Activated CD4-positive, alpha-beta T cell treated with anti-CD3 and anti-CD28 coated beads, Interleukin-2, Interleukin-6, amounts not matched to agents 100 ng/mL and 50 ng/mL, durations not matched to agents 16 hours and 8 hours (primary cell): ENCODE results near the gene PILRB.
"Not testable (repeated sequence)": the region's sequence is repeated elsewhere in the genome, so short reads cannot be mapped to it uniquely, and the experiment has no call there.

Experiments used
- DNase-seq: peaks from one replicate; pipeline ENCODE4 v3.0.0-alpha.2; 2020

Gene PILRB

DNA sequence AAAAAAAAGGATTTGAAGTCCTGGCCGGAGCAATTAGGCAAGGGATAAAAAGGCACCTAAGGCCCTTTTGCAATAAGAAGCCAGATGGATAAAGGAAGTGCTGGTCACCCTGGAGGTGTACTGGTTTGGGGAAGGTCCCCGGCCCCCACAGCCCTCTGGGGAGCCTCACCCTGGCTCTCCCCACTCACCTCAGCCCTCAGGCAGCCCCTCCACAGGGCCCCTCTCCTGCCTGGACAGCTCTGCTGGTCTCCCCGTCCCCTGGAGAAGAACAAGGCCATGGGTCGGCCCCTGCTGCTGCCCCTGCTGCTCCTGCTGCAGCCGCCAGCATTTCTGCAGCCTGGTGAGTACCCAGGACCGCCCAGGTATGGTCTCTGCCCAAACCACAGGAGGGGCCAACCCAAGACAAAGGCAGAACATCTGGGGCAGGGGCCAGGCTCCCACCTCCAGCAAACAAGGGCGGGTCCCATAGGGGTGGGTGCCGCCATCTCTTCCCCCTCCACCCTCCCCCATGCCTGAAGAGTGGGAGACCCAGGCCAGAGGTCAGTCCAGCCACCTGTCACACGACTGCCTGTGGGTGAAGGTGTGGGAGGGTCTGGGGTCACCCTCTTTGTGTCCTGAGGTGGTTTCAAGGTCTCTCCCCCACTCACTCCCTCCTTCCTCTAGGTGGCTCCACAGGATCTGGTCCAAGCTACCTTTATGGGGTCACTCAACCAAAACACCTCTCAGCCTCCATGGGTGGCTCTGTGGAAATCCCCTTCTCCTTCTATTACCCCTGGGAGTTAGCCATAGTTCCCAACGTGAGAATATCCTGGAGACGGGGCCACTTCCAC, at the start of gene PILRB:
Gene PILRB, plus strand, starts transcription at position 91 of the 830 bp plus-strand sequence. Its CDS starts 186 bp downstream, at position 277.
- no peak for DNase-seq

- not testable (repeated sequence) for DNase-seq
Measured at GRCh38 chr7:100318329-100318728, 39.6 kb upstream of the PILRB start.

DNA sequence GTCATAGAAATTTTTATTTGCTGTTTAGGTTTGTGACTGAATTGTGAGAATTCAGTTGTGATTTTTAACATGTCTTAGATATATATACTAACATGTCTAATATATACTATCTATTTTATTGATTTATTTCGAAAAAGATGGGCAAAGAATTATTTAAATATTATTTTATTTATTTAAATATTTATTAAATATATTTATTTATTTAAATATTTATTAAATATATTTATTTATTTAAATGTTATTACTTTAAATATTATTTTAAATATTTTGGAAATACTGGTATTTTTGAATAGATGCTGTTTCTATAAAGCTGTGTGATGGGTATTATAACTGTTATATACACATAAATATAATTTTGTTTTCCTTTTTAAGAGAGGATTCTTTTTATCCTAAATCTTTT, 36.3 kb upstream of the PILRB start:
- DNase-seq = not testable (repeated sequence)

DNA sequence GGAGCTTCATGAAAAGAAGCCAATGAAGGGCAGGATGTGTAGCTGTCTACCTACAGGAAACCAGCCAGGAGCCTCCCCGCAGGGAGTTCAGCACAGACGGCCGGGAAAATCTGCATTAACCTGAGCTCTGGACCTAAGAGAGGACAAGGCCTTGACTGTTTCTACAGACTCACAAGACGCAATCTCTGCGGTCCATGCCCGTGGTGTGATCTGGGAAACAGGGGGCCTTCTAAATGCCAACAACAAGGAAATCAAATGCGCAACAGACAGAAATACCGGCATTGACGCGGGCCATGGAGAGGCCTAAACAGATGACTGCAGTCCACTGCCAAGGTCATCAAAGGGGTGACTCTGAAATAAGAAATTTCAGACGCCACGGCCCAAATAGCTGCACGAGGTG, 33.7 kb upstream of the PILRB start:
- not testable (repeated sequence) for DNase-seq

DNA sequence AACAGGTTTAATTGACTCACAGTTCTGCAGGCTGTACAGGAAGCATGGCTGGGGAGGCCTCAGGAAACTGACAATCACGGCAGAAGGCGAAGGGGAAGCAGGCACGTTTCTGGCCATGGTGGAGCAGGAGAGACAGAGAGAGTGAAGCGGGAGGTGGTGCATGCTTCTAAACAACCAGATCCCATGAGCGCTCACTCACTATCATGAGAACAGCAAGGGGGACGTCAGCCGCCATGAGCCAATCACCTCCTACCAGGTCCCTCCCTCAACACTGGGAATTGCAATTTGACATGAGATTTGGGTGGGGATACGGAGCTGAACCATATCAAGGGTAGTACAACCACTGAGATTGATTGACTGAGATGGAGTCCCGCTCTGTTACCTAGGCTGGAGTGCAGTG, 32.2 kb upstream of the PILRB start:
- not testable (repeated sequence) for DNase-seq

- DNase-seq = not testable (repeated sequence)
Measured at GRCh38 chr7:100326914-100327313, 31.0 kb upstream of the PILRB start.

GRCh38 chr7:100335566-100336466, 22.1 kb upstream of the PILRB start:
- peak; percentile 93 for DNase-seq

DNA sequence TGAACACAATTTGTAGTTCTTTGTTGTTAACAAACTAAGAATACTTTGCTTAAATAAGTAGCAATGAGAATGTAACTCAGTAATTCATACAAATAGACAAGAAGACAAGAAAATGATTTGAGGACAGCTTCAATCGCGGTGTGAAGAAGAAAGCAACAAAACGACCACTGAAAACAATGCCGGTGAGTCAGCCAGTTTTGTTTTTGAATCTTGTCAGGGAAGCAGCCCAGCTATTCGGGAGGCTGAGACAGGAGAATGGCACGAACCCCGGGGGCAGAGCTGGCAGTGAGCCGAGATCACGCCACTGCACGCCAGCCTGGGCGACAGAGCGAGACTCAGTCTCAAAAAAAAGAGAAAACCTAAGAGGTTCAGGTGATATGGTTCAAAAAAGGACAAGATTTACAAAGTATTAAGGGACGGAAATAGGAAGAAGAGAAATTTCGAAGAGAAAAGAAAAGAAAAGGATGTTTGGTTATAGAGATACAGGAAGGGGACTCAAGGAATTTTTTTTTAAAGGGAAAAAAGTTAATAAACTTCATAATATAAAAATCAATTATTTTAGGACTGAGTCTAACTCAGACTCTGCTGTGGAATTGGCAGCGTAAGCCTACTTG, 19.7 kb upstream of the PILRB start:
- not testable (repeated sequence) for DNase-seq

- not testable (repeated sequence) for DNase-seq
Measured at GRCh38 chr7:100341286-100341685, 16.6 kb upstream of the PILRB start.

DNA sequence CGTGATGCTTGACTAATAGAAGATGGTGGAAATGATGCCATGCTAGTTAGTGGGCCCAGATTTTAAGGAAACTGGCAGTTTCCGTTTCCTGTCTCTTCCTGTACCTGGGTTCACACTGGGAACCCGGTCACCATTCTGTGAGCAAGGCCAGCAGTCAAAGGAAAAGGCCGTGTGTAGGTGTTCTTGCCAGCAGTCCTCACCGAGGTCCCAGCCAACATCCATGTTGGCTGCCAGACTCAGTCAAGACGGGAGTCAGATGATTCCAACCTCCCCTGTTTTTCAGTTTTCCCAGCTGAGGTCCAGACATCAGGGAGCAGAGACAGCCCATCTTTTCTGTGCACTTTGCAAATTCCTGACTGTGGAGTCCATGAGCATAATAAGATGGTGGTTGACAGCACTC, 15.2 kb upstream of the PILRB start:
- DNase-seq = no peak

- not testable (repeated sequence) for DNase-seq
Measured at GRCh38 chr7:100344124-100344559, 13.8 kb upstream of the PILRB start.

DNA sequence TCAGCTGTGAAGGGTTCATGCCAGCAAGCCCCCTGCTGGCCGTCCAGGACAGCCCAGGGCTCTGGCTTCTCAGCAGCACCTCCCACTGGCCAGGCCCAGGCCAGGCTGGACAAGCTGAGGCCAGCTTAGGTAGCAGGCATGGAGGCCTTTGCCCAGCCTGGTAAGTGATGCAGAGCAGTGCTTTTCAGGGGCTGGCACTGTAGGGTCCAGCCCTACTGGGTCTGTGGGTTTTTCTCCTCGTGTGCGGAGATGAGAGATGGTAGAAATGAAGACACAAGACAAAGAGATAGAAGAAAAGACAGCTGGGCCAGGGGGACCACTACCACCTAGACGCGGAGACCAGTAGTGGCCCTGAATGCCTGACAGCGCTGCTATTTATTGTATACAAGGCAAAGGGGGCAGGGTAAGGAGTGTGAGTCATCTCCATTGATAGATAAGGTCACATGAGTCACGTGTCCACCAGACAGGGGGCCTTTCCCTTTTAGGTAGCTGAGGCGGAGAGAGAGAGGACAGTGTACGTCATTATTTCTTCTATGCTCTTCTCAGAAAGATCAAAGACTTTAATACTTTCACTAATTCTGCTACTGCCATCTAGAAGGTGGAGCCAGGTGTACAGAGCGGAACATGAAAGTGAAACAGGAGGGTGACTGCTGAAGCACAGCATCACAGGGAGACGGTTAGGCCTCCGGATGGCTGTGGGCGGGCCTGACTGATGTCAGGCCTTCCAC, 13.2 kb upstream of the PILRB start:
- DNase-seq = peak; percentile 92

- peak; percentile 79 for DNase-seq
Measured at GRCh38 chr7:100345288-100345672, 12.6 kb upstream of the PILRB start.

DNA sequence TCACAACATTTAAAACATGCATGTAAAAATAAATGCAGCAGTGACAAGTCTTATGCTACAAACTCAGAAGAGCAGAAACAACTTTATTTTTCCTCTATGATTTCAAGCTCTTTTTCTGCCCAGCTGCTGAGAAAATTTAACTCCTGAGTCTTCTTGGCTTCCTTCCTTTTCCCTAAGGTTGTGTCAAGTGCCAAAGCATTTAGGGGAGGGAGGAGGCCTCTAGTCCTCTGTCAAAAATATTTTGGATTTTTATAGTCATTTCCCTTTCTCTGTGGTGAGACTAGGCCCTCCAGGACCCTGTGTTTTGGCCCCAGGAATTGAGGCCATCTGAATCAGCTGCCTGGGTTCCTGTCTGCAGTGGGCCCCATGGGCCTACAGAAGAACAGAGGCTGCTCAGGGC, 11.0 kb upstream of the PILRB start:
- DNase-seq = no peak

DNA sequence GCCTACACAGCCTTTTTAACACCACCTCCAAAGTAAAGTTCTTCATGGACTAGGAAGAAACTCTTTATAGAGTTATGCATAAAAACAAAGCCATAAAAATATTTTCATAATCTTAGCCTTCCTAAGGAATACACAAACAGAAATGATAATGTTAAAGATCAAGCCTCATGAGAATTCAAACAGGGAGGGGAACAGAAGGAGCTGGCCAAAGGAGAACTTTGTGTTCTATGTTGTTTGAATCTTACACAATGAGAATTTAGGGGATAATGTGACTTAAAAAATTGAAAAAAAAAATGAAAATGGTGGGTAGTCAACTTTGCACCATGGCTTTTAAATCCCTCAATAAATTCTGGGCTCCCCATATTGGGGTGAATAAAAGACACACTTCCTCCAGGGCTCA, 9.1 kb upstream of the PILRB start:
- DNase-seq = no peak

- DNase-seq = no peak
Measured at GRCh38 chr7:100349757-100350156, 8.2 kb upstream of the PILRB start.

DNA sequence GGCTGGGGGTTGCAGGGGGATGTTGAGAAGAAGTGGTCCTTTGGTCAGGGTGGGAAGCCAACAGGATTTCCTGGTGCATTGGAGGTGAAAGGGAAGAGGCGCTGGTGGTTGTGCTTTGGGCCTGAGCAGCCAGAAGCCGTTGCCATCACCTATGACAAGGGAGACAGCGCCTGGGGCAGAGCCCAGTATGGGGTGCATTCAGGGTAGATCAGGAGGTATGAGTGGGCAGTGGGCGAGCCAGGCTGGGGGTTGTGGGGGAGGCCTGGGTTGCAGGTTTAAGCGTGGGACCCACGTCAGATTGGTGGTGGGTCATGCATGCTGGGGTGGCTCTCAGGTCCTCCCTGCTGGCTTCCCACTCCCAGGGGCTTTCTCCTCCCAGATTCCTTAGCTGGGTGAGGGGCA, 6.3 kb upstream of the PILRB start:
- no peak for DNase-seq

DNA sequence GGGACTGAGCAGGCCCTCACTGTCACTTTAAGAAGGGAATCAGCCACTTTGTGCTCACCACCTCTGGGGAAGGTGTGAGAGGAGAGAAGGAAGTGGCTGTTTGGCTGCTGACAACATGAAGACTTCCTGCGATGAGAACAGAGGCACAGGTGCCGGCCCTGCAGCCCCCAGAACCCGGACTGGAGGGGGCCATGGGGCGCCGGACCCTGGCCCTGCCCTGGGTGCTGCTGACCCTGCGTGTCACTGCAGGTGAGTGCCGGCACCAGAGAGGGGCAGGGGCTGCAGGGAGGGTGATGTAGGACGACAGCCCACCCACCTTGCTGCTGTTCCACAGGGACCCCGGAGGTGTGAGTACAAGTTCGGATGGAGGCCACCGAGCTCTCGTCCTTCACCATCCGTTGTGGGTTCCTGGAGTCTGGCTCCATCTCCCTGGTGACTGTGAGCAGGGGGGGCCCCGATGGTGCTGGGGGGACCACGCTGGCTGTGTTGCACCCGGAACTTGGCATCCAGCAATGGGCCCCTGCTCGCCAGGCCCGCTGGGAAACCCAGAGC, 5.6 kb upstream of the PILRB start:
- DNase-seq = not testable (repeated sequence)

GRCh38 chr7:100352984-100353684, 4.8 kb upstream of the PILRB start:
- DNase-seq = no peak

DNA sequence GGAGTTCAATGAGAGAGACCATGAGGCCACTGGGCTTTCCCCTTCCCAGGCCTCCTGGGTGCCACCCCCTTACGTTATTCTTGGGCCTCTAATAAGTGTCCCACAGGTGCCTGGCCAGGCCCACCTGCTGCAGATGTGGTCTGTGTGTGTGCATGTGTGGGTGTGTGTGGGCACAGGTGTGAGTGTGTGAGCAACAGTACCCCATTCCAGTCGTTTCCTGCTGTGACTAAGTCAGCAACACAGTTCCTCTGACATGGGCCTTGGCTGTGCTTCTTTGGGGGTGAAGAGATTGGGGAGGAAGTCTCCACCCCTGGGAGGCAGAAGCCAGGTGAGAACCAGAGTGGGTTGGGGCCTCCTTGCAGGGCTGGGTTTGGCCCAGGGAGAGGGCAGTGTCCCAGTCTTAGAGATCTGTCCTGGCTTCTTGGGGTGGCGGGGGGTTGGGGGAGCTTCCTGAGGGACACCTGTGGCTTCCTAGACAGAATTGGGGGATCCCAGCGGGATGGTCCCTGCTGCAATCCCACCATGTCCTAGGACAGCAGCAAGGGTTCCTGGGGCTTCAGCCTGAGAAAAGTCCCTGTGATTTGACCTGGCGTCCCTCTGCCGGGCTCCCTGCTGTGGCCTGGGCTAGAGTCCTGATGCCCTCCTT, 4.1 kb upstream of the PILRB start:
- peak; percentile 14 for DNase-seq
